ENCODE results near the gene REXO2. TPM values are rescaled to one million over a fixed set of nuclear protein-coding genes. Genes with fewer than 3 reads are reported as not detected.

The REXO2 gene
- total RNA-seq, 2 donors from 2014 or later: 60.6 to 61.2 TPM

GRCh38 chr11:114413958-114414357 is 25.3 kb upstream of the REXO2 start:
- H3K27me3 Mint-ChIP-seq (ENCODE audit: low read depth): no peaks in the 10 kb centered on the region
- ATAC-seq (replicated peaks in 1 of 2) (no peak), DNase-seq (no peak)
- no peaks in the 10 kb centered on the region for H3K4me1 Mint-ChIP-seq (ENCODE audit: low read depth)
- no peaks in the 10 kb centered on the region for H3K9me3 Mint-ChIP-seq
- peaks cover 6 to 13% of the 10 kb centered on the region in 2 donors for H3K36me3 Mint-ChIP-seq (ENCODE audit: insufficient read depth in 2 of 2)
- H3K4me3 Mint-ChIP-seq: no peak overlapping the region
- H3K27ac Mint-ChIP-seq: peak overlapping the region; percentile 81

- Mint-ChIP-seq H3K4me3 (no peak overlapping the region), H3K36me3 (ENCODE audit: insufficient read depth in 2 of 2) (peaks cover 3 to 6% of the 10 kb centered on the region in 2 donors), H3K27me3 (ENCODE audit: low read depth) (no peaks in the 10 kb centered on the region), H3K27ac (no peak overlapping the region), H3K4me1 (ENCODE audit: low read depth) (no peaks in the 10 kb centered on the region), H3K9me3 (no peaks in the 10 kb centered on the region)
- DNase-seq (no peak), ATAC-seq (replicated peaks in 1 of 2) (no peak)
These were observed 22.8 kb upstream of the REXO2 start for GRCh38 chr11:114416441-114416961.

GRCh38 chr11:114426280-114426679 is 13.0 kb upstream of the REXO2 start:
- Mint-ChIP-seq H3K9me3 (peaks cover 0 to 2% of the 10 kb centered on the region in 2 donors), H3K27ac (no peak overlapping the region), H3K4me3 (no peak overlapping the region), H3K27me3 (ENCODE audit: low read depth) (no peaks in the 10 kb centered on the region), H3K4me1 (ENCODE audit: low read depth) (peaks cover 9% of the 10 kb centered on the region), H3K36me3 (ENCODE audit: insufficient read depth in 2 of 2) (peaks cover 3 to 6% of the 10 kb centered on the region in 2 donors)
- no peak for ATAC-seq (replicated peaks in 1 of 2)
- no peak for DNase-seq

GRCh38 chr11:114430290-114430689 is 9.0 kb upstream of the REXO2 start:
- Mint-ChIP-seq H3K27me3 (ENCODE audit: low read depth) (no peaks in the 10 kb centered on the region), H3K9me3 (no peaks in the 10 kb centered on the region), H3K4me3 (no peak overlapping the region), H3K4me1 (ENCODE audit: low read depth) (peaks cover 9% of the 10 kb centered on the region), H3K27ac (no peak overlapping the region), H3K36me3 (ENCODE audit: insufficient read depth in 2 of 2) (peaks cover 0 to 2% of the 10 kb centered on the region in 2 donors)
- ATAC-seq (replicated peaks in 1 of 2): peak; percentile 41 to 53
- DNase-seq: no peak

- no peaks in the 10 kb centered on the region for H3K36me3 Mint-ChIP-seq (ENCODE audit: insufficient read depth in 2 of 2)
- H3K4me1 Mint-ChIP-seq (ENCODE audit: low read depth): peaks cover 9% of the 10 kb centered on the region
- no peaks in the 10 kb centered on the region for H3K9me3 Mint-ChIP-seq
- no peak for ATAC-seq (replicated peaks in 1 of 2)
- H3K4me3 Mint-ChIP-seq: no peak overlapping the region
- DNase-seq: no peak
- no peaks in the 10 kb centered on the region for H3K27me3 Mint-ChIP-seq (ENCODE audit: low read depth)
- H3K27ac Mint-ChIP-seq: no peak overlapping the region
These were observed 6.4 kb upstream of the REXO2 start for GRCh38 chr11:114432893-114433292.

GRCh38 chr11:114433376-114433775 is 5.9 kb upstream of the REXO2 start:
- H3K27me3 Mint-ChIP-seq (ENCODE audit: low read depth): no peaks in the 10 kb centered on the region
- no peak overlapping the region for H3K4me3 Mint-ChIP-seq
- DNase-seq: no peak
- no peak overlapping the region for H3K27ac Mint-ChIP-seq
- H3K36me3 Mint-ChIP-seq (ENCODE audit: insufficient read depth in 2 of 2): no peaks in the 10 kb centered on the region
- no peak for ATAC-seq (replicated peaks in 1 of 2)
- H3K9me3 Mint-ChIP-seq: no peaks in the 10 kb centered on the region
- H3K4me1 Mint-ChIP-seq (ENCODE audit: low read depth): peaks cover 9% of the 10 kb centered on the region

- no peak overlapping the region for H3K4me3 Mint-ChIP-seq
- no peak for DNase-seq
- peaks cover 35% of the 10 kb centered on the region for H3K4me1 Mint-ChIP-seq (ENCODE audit: low read depth)
- no peaks in the 10 kb centered on the region for H3K9me3 Mint-ChIP-seq
- ATAC-seq (replicated peaks in 1 of 2): no peak
- H3K27me3 Mint-ChIP-seq (ENCODE audit: low read depth): no peaks in the 10 kb centered on the region
- H3K27ac Mint-ChIP-seq: no peak overlapping the region
- peaks cover 0 to 6% of the 10 kb centered on the region in 2 donors for H3K36me3 Mint-ChIP-seq (ENCODE audit: insufficient read depth in 2 of 2)
These were observed 964 bp upstream of the REXO2 start for GRCh38 chr11:114438303-114438702.

GRCh38 chr11:114440121-114440860 is 1.0 kb downstream of the REXO2 start:
- peaks cover 0 to 6% of the 10 kb centered on the region in 2 donors for H3K36me3 Mint-ChIP-seq (ENCODE audit: insufficient read depth in 2 of 2)
- ATAC-seq (replicated peaks in 1 of 2): no peak
- H3K27ac Mint-ChIP-seq: peak overlapping the region; percentile 94
- DNase-seq: no peak
- H3K9me3 Mint-ChIP-seq: no peaks in the 10 kb centered on the region
- H3K27me3 Mint-ChIP-seq (ENCODE audit: low read depth): no peaks in the 10 kb centered on the region
- H3K4me1 Mint-ChIP-seq (ENCODE audit: low read depth): peaks cover 35% of the 10 kb centered on the region
- H3K4me3 Mint-ChIP-seq: peak overlapping the region; percentile 92 to 98

GRCh38 chr11:114440971-114441763 is 1.9 kb downstream of the REXO2 start:
- DNase-seq (no peak), ATAC-seq (replicated peaks in 1 of 2) (no peak)
- Mint-ChIP-seq H3K4me1 (ENCODE audit: low read depth) (peaks cover 35% of the 10 kb centered on the region), H3K36me3 (ENCODE audit: insufficient read depth in 2 of 2) (peaks cover 0 to 6% of the 10 kb centered on the region in 2 donors), H3K4me3 (peak overlapping the region; percentile 11 to 53), H3K27me3 (ENCODE audit: low read depth) (no peaks in the 10 kb centered on the region), H3K9me3 (no peaks in the 10 kb centered on the region), H3K27ac (no peak overlapping the region)

- ATAC-seq (replicated peaks in 1 of 2) (no peak), DNase-seq (no peak)
- no peaks in the 10 kb centered on the region for H3K9me3 Mint-ChIP-seq
- H3K4me3 Mint-ChIP-seq: peak overlapping the region in 1 of 2 donors; percentile 53
- H3K27me3 Mint-ChIP-seq (ENCODE audit: low read depth): no peaks in the 10 kb centered on the region
- H3K36me3 Mint-ChIP-seq (ENCODE audit: insufficient read depth in 2 of 2): peaks cover 6 to 11% of the 10 kb centered on the region in 2 donors
- no peak overlapping the region for H3K27ac Mint-ChIP-seq
- peaks cover 40% of the 10 kb centered on the region for H3K4me1 Mint-ChIP-seq (ENCODE audit: low read depth)
These were observed 2.7 kb downstream of the REXO2 start for GRCh38 chr11:114441921-114442320.

- DNase-seq: no peak
- peaks cover 40% of the 10 kb centered on the region for H3K4me1 Mint-ChIP-seq (ENCODE audit: low read depth)
- ATAC-seq (replicated peaks in 1 of 2): no peak
- H3K27me3 Mint-ChIP-seq (ENCODE audit: low read depth): no peaks in the 10 kb centered on the region
- peaks cover 8 to 15% of the 10 kb centered on the region in 2 donors for H3K36me3 Mint-ChIP-seq (ENCODE audit: insufficient read depth in 2 of 2)
- H3K9me3 Mint-ChIP-seq: no peaks in the 10 kb centered on the region
- no peak overlapping the region for H3K27ac Mint-ChIP-seq
- no peak overlapping the region for H3K4me3 Mint-ChIP-seq
These were observed 3.3 kb downstream of the REXO2 start for GRCh38 chr11:114442536-114442935.

GRCh38 chr11:114447444-114447843 is 8.2 kb downstream of the REXO2 start:
- Mint-ChIP-seq H3K9me3 (no peaks in the 10 kb centered on the region), H3K4me3 (no peak overlapping the region), H3K27me3 (ENCODE audit: low read depth) (no peaks in the 10 kb centered on the region), H3K27ac (peak overlapping the region; percentile 74), H3K4me1 (ENCODE audit: low read depth) (peaks cover 10% of the 10 kb centered on the region), H3K36me3 (ENCODE audit: insufficient read depth in 2 of 2) (peaks cover 8 to 14% of the 10 kb centered on the region in 2 donors)
- ATAC-seq (replicated peaks in 1 of 2) (no peak), DNase-seq (no peak)

- Mint-ChIP-seq H3K36me3 (ENCODE audit: insufficient read depth in 2 of 2) (peaks cover 8 to 14% of the 10 kb centered on the region in 2 donors), H3K27ac (peak overlapping the region; percentile 63)
- no peak for ATAC-seq (replicated peaks in 1 of 2)
These were observed 8.6 kb downstream of the REXO2 start for GRCh38 chr11:114447892-114448291.

More at GRCh38 chr11:114447892-114448291, 8.6 kb downstream of the REXO2 start:
- Mint-ChIP-seq H3K27me3 (ENCODE audit: low read depth) (no peaks in the 10 kb centered on the region), H3K4me1 (ENCODE audit: low read depth) (peaks cover 9% of the 10 kb centered on the region), H3K4me3 (no peak overlapping the region), H3K9me3 (no peaks in the 10 kb centered on the region)
- DNase-seq: no peak
